ENCODE data around the gene ZPR1. TPM values are rescaled to one million over a fixed set of nuclear protein-coding genes. Genes with fewer than 3 reads are reported as not detected.
"Not testable (repeated sequence)": the region's sequence is repeated elsewhere in the genome, so short reads cannot be mapped to it uniquely, and the experiment has no call there.

ZPR1 gene
- total RNA-seq, 1 experiment from 2014 or later = 139 TPM

GRCh38 chr11:116835042-116835772 lies 47.4 kb upstream of the ZPR1 start:
- TF ChIP-seq POLR2AphosphoS5 (IDR thresholded peaks at IDR 0.05; ENCODE audit: low read depth, low read length) (no peak), SIN3A (IDR thresholded peaks at IDR 0.05; ENCODE audit: borderline replicate concordance, insufficient read depth, low read depth, low read length) (no peak), CTCF (IDR thresholded peaks at IDR 0.05) (no peak), TCF7L2 (IDR thresholded peaks at IDR 0.05; ENCODE audit: low read depth, low read length) (no peak), REST (IDR thresholded peaks at IDR 0.05; ENCODE audit: insufficient read depth in 1 of 2, low read depth in 2 of 2, low read length in 1 of 2) (no peak)
- Histone ChIP-seq H3K36me3 (ENCODE audit: control insufficient read depth, insufficient read depth, low read length) (no peaks in the 10 kb centered on the region), H3K9me3 (ENCODE audit: control insufficient read depth, insufficient read depth, low read depth, low read length) (no peaks in the 10 kb centered on the region), H3K27me3 (ENCODE audit: control insufficient read depth, insufficient read depth, low read length) (no peaks in the 10 kb centered on the region), H3K27ac (ENCODE audit: low read length) (peak overlapping the region; percentile 13; the same call in 1 of the 2 replicates), H3K4me1 (ENCODE audit: control insufficient read depth, insufficient read depth, low read length) (peaks cover 4% of the 10 kb centered on the region; the same call in 1 of the 2 replicates), H3K4me3 (ENCODE audit: low read depth in 2 of 2, low read length in 2 of 2) (peak overlapping the region; percentile 31 to 58)
- intact Hi-C loops (cut with micrococcal nuclease; ENCODE audit: unreplicated experiment) = loop anchor here (5.0 kb wide), 1 partner anchor 43 kb away; the partner anchor contains the start of gene APOA5
- DNase-seq (ENCODE audit: low read depth, low spot score) (no peak), ATAC-seq (peak; percentile 1; the same call in 1 of the 2 replicates)
- no TSS peak for BruUV-seq (replicated peaks)
- in situ Hi-C loops (cut with HindIII; ENCODE audit: low pct_unique_long_range_greater_than_20kb, low sequenced_read_pairs) = no loop called here
- CTCF ChIA-PET = interaction anchor here (0.5 to 3.0 kb wide), 11 partner anchors 12 to 242 kb away, joined by 3 to 76 read pairs (median 4); partner anchors contain the start of genes APOA4 and APOA5
- POLR2A ChIA-PET = interaction anchor here (0.6 to 1.0 kb wide), 4 partner anchors 12 to 335 kb away, joined by 3 to 7 read pairs (median 3); partner anchors contain the start of gene APOA4

DNA sequence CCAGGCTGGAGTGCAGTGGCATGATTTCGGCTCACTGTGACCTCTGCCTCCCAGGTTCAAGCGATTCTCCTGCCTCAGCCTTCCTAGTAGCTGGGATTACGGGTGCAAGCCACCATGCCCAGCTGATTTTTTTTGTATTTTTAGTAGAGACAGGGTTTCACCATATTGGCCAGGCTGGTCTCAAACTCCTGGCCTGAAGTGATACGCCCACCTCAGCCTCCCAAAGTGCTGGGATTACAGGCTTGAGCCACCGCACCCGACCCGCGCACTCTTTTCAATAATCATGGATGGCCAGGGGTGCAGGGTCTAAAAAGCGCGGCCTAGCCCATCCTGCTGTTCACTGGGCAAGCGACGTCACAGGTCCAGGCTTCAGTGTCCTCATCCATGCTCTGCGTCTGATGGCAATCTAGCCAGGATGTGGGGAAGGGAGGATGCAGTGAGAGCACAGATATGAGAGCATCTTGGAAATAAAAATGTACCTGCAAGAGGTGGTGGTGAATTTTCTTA lies 46.8 kb upstream of the ZPR1 start:
- H3K27ac ChIP-seq (ENCODE audit: low read length); ATAC-seq; H3K9me3 ChIP-seq (ENCODE audit: control insufficient read depth, insufficient read depth, low read depth, low read length); POLR2A ChIA-PET; H3K4me1 ChIP-seq (ENCODE audit: control insufficient read depth, insufficient read depth, low read length); in situ Hi-C loops (cut with HindIII; ENCODE audit: low pct_unique_long_range_greater_than_20kb, low sequenced_read_pairs); H3K27me3 ChIP-seq (ENCODE audit: control insufficient read depth, insufficient read depth, low read length); H3K4me3 ChIP-seq (ENCODE audit: low read depth in 2 of 2, low read length in 2 of 2); H3K36me3 ChIP-seq (ENCODE audit: control insufficient read depth, insufficient read depth, low read length); BruUV-seq (replicated peaks); DNase-seq (ENCODE audit: low read depth, low spot score): not testable (repeated sequence)
- intact Hi-C loops (cut with micrococcal nuclease; ENCODE audit: unreplicated experiment) = loop anchor here (5.0 kb wide), 1 partner anchor 42 kb away; the partner anchor contains the start of gene APOA5
- CTCF ChIA-PET = interaction anchor here (0.5 to 0.7 kb wide), 4 partner anchors 17 to 134 kb away, joined by 3 to 10 read pairs (median 6); no protein-coding TSS in a partner anchor

All from Panc1 (cell line).